SK-MEL-5 (cell line): ENCODE measurements around the gene LYPD5. TPM values are rescaled to one million over a fixed set of nuclear protein-coding genes. Genes with fewer than 3 reads are reported as not detected.
"Not testable (repeated sequence)": the region's sequence is repeated elsewhere in the genome, so short reads cannot be mapped to it uniquely, and the experiment has no call there.

Experiments
- DNase-seq: peaks from one replicate; pipeline ENCODE4 v3.0.0-alpha.2; 2016; ENCODE audit warnings: low read depth, low spot score
- in situ Hi-C: cut with HindIII; loops from 2 replicates; pipeline ENCODE4 v1.10.0; 2016; ENCODE audit warnings: low sequenced_read_pairs, high pct_unique_total_duplicates, low pct_unique_long_range_greater_than_20kb
- total RNA-seq: library from RNA; depleted of rRNA; stranded (reverse); fragments of >200 nt; shearing (Covaris generic); gene quantifications from 2 replicates; pipeline ENCODE4 v1.2.3, GENCODE V29; 2014

Gene LYPD5
- total RNA-seq, 1 experiment from 2014 or later, result not detected

- in situ Hi-C loops, result no loop called here
- DNase-seq, result no peak
Measured at GRCh38 chr19:43767316-43767715, 34.9 kb downstream of the LYPD5 start.

GRCh38 chr19:43766755-43767043 lies 35.5 kb downstream of the LYPD5 start:
- in situ Hi-C loops, result no loop called here
- DNase-seq, result no peak

GRCh38 chr19:43765109-43765876 lies 37.0 kb downstream of the LYPD5 start:
- in situ Hi-C loops, result no loop called here
- peak; percentile 72 for DNase-seq

GRCh38 chr19:43764684-43765083 lies 37.6 kb downstream of the LYPD5 start:
- DNase-seq, in situ Hi-C loops: not testable (repeated sequence)

- DNase-seq, result no peak
Measured at GRCh38 chr19:43763473-43763939, 38.7 kb downstream of the LYPD5 start.

GRCh38 chr19:43762814-43763213 lies 39.4 kb downstream of the LYPD5 start:
- DNase-seq, result no peak
- in situ Hi-C loops, result no loop called here

More at GRCh38 chr19:43763473-43763939, 38.7 kb downstream of the LYPD5 start:
- in situ Hi-C loops, result no loop called here

- in situ Hi-C loops, result no loop called here
- no peak for DNase-seq
Measured at GRCh38 chr19:43760941-43761340, 41.3 kb downstream of the LYPD5 start.

- in situ Hi-C loops, result no loop called here
Measured at GRCh38 chr19:43759515-43759914, 42.7 kb downstream of the LYPD5 start.

GRCh38 chr19:43755256-43755801 lies 46.9 kb downstream of the LYPD5 start:
- in situ Hi-C loops, result no loop called here
- peak; percentile 81 for DNase-seq

More at GRCh38 chr19:43759515-43759914, 42.7 kb downstream of the LYPD5 start:
- peak; percentile 88 for DNase-seq

- DNase-seq, result peak; percentile 95
- in situ Hi-C loops, result no loop called here
Measured at GRCh38 chr19:43754503-43755255, 47.6 kb downstream of the LYPD5 start, which contains the start of gene SMG9. Gene SMG9 (minus strand): TSS chr19:43754962. CDS start chr19:43750741, 4,221 bp downstream.

GRCh38 chr19:43754253-43754502 lies 48.1 kb downstream of the LYPD5 start:
- no peak for DNase-seq
- in situ Hi-C loops, result no loop called here

- no peak for DNase-seq
- in situ Hi-C loops, result no loop called here
Measured at GRCh38 chr19:43752287-43752875, 49.9 kb downstream of the LYPD5 start.

- no peak for DNase-seq
- in situ Hi-C loops, result no loop called here
Measured at GRCh38 chr19:43751466-43752220, 50.6 kb downstream of the LYPD5 start.

GRCh38 chr19:43749898-43750297 lies 52.3 kb downstream of the LYPD5 start:
- DNase-seq, result no peak
- in situ Hi-C loops, result no loop called here

GRCh38 chr19:43749152-43749551 lies 53.1 kb downstream of the LYPD5 start:
- in situ Hi-C loops, result no loop called here
- no peak for DNase-seq

- DNase-seq, result no peak
- in situ Hi-C loops, result no loop called here
Measured at GRCh38 chr19:43748685-43749084, 53.6 kb downstream of the LYPD5 start.

GRCh38 chr19:43748205-43748594 lies 54.0 kb downstream of the LYPD5 start:
- in situ Hi-C loops, result no loop called here
- DNase-seq, result no peak
